HG03378 (cell line): Measurements from ENCODE around the gene GFPT2.

Experiments
- ATAC-seq: cut with Tn5 transposase; IDR thresholded peaks from one replicate; pipeline ENCODE4 v1.9.1; 2021; ENCODE audit warnings: mild to moderate bottlenecking, moderate library complexity; ENCODE audit not compliant: unreplicated experiment

GFPT2 gene

GRCh38 chr5:180378438-180379344 is 25.6 kb upstream of the GFPT2 start:
- ATAC-seq = no peak

- ATAC-seq = no peak
These were observed 24.5 kb upstream of the GFPT2 start for GRCh38 chr5:180377556-180378197.

GRCh38 chr5:180376511-180376910 is 23.4 kb upstream of the GFPT2 start:
- ATAC-seq = no peak

GRCh38 chr5:180375955-180376354 is 22.8 kb upstream of the GFPT2 start:
- no peak for ATAC-seq

- ATAC-seq = no peak
These were observed 22.2 kb upstream of the GFPT2 start for GRCh38 chr5:180375291-180375690.

- no peak for ATAC-seq
These were observed 20.7 kb upstream of the GFPT2 start for GRCh38 chr5:180373870-180374269.

- ATAC-seq = no peak
These were observed 20.3 kb upstream of the GFPT2 start for GRCh38 chr5:180373454-180373853.

- no peak for ATAC-seq
These were observed 18.8 kb upstream of the GFPT2 start for GRCh38 chr5:180371949-180372348.

GRCh38 chr5:180370861-180371641 is 17.9 kb upstream of the GFPT2 start:
- no peak for ATAC-seq

GRCh38 chr5:180367991-180368390 is 14.9 kb upstream of the GFPT2 start:
- no peak for ATAC-seq

- no peak for ATAC-seq
These were observed 14.2 kb upstream of the GFPT2 start for GRCh38 chr5:180367300-180367699.

GRCh38 chr5:180366326-180366725 is 13.2 kb upstream of the GFPT2 start:
- no peak for ATAC-seq

- no peak for ATAC-seq
These were observed 12.7 kb upstream of the GFPT2 start for GRCh38 chr5:180365829-180366228.

GRCh38 chr5:180364306-180364856 is 11.2 kb upstream of the GFPT2 start:
- no peak for ATAC-seq

- ATAC-seq = no peak
These were observed 7.2 kb upstream of the GFPT2 start for GRCh38 chr5:180360078-180360957.

- ATAC-seq = no peak
These were observed 5.6 kb upstream of the GFPT2 start for GRCh38 chr5:180358694-180359093.

- no peak for ATAC-seq
These were observed 5.0 kb upstream of the GFPT2 start for GRCh38 chr5:180358179-180358578.

- ATAC-seq = no peak
These were observed 1.8 kb upstream of the GFPT2 start for GRCh38 chr5:180354966-180355365.

GRCh38 chr5:180353980-180354452 is 880 bp upstream of the GFPT2 start:
- no peak for ATAC-seq
